HepG2 (cell line): ENCODE results near the gene CLEC18A.

Experiments used
- CAMTA2 ChIP-seq: sonication (generic); formaldehyde crosslinking; IDR thresholded peaks from 2 replicates; pipeline ENCODE4 v1.4.0; 2020; ENCODE audit warnings: mild to moderate bottlenecking, missing genetic modification reagents, borderline replicate concordance
- FOXO1 ChIP-seq: sonication (generic); formaldehyde crosslinking; IDR thresholded peaks from 2 replicates; pipeline ENCODE4 v1.4.0; 2020; ENCODE audit warnings: missing genetic modification reagents
- RFX1 ChIP-seq: fragments of 450-650 bp; IDR thresholded peaks from 2 replicates; pipeline ENCODE4 v1.6.1; 2017
- SAP130 ChIP-seq: IDR thresholded peaks from 2 replicates; pipeline ENCODE4 v1.6.1; 2016; ENCODE audit warnings: low read depth
- ZFP36L2 ChIP-seq: sonication (generic); formaldehyde crosslinking; IDR thresholded peaks from 2 replicates; pipeline ENCODE4 v1.4.0; 2020; ENCODE audit warnings: missing genetic modification reagents
- ZKSCAN1 ChIP-seq: fragments of 150-350 bp; IDR thresholded peaks from 2 replicates; pipeline ENCODE4 v1.6.1; 2014; ENCODE audit warnings: low read length
- ZNF619 ChIP-seq: sonication (generic); formaldehyde crosslinking; IDR thresholded peaks from 2 replicates; pipeline ENCODE4 v1.4.0; 2020; ENCODE audit warnings: mild to moderate bottlenecking, missing genetic modification reagents
- ZNF792 ChIP-seq: IDR thresholded peaks from 2 replicates; pipeline ENCODE4 v1.6.1; 2016
- TF ChIP-seq, protein P1 (sequence below): IDR thresholded peaks from 2 replicates; pipeline ENCODE4 v1.6.1; 2016; ENCODE audit warnings: missing compliant biosample characterization, missing genetic modification reagents, borderline replicate concordance
- TF ChIP-seq, protein P2 (sequence below): sonication (generic); formaldehyde crosslinking; IDR thresholded peaks from 2 replicates; pipeline ENCODE4 v1.4.0; 2020; ENCODE audit warnings: missing genetic modification reagents, low read depth, mild to moderate bottlenecking, borderline replicate concordance

DNA sequence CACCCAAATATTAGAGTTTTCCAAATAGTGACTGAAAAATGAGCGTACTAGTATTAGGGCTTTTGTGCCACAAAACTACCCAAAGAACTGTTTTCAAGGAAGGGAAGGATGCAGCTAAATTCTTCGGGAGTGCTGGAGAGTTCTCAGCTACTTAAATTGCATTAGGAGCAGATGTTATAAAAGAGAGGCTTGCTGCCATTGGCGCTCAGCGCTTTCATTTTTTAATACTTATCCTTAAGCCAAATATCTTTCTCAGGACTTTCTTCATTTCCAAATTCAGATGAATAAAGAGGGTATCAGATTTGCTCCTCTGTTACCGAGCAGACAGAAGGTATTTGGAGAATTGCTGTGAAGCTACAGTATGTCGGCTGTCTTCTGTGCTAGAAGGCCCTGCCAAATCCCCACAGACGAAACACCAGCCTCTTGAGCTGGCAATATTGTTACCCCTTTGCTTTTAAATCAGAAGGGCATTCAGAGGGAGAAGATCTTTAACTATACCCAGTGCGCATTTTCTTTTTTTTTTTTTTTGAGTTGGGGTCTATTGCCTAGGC lies 47.2 kb upstream of the CLEC18A start:
- no peak for TF ChIP-seq SAP130 (CRISPR knock-in tag)
- TF ChIP-seq ZKSCAN1: no peak
- TF ChIP-seq ZFP36L2 (CRISPR knock-in tag): no peak
- no peak for TF ChIP-seq CAMTA2 (CRISPR knock-in tag)
- TF ChIP-seq, protein P1, sequence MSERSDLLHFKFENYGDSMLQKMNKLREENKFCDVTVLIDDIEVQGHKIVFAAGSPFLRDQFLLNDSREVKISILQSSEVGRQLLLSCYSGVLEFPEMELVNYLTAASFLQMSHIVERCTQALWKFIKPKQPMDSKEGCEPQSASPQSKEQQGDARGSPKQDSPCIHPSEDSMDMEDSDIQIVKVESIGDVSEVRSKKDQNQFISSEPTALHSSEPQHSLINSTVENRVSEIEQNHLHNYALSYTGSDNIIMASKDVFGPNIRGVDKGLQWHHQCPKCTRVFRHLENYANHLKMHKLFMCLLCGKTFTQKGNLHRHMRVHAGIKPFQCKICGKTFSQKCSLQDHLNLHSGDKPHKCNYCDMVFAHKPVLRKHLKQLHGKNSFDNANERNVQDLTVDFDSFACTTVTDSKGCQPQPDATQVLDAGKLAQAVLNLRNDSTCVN (CRISPR knock-in tag): no peak
- no peak for TF ChIP-seq RFX1
- no peak for TF ChIP-seq ZNF619
- no peak for TF ChIP-seq FOXO1
- no peak for TF ChIP-seq ZNF792
- TF ChIP-seq, protein P2, sequence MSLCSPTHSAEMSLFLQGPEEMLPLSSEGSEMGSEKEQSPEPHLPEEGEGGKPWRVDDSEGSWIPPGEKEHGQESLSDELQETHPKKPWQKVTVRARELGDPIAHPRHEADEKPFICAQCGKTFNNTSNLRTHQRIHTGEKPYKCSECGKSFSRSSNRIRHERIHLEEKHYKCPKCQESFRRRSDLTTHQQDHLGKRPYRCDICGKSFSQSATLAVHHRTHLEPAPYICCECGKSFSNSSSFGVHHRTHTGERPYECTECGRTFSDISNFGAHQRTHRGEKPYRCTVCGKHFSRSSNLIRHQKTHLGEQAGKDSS (CRISPR knock-in tag): no peak
